NCI-H82 (cell line): ENCODE measurements around the gene PTGFRN.

Experiments
- DNase-seq: peaks from one replicate; lab custom pipeline; 2025; lab: John Stamatoyannopoulos, UW

The PTGFRN gene

GRCh38 chr1:116944613-116945012, 34.9 kb downstream of the PTGFRN start:
- DNase-seq, result no peak

- DNase-seq, result no peak
These were observed 35.7 kb downstream of the PTGFRN start for GRCh38 chr1:116945421-116945820.

GRCh38 chr1:116945996-116946395, 36.3 kb downstream of the PTGFRN start:
- no peak for DNase-seq

- no peak for DNase-seq
These were observed 37.6 kb downstream of the PTGFRN start for GRCh38 chr1:116947092-116947860.

GRCh38 chr1:116948046-116948445, 38.3 kb downstream of the PTGFRN start:
- no peak for DNase-seq

GRCh38 chr1:116948642-116949041, 38.9 kb downstream of the PTGFRN start:
- no peak for DNase-seq

GRCh38 chr1:116949213-116949985, 39.7 kb downstream of the PTGFRN start:
- DNase-seq, result no peak

GRCh38 chr1:116950517-116951199, 40.9 kb downstream of the PTGFRN start:
- DNase-seq, result no peak

- DNase-seq, result no peak
These were observed 41.7 kb downstream of the PTGFRN start for GRCh38 chr1:116951200-116951935.

- peak; percentile 93 for DNase-seq
These were observed 43.1 kb downstream of the PTGFRN start for GRCh38 chr1:116952738-116953275.

GRCh38 chr1:116954440-116954839, 44.7 kb downstream of the PTGFRN start:
- peak; percentile 89 for DNase-seq

GRCh38 chr1:116956378-116956777, 46.7 kb downstream of the PTGFRN start:
- DNase-seq, result no peak

GRCh38 chr1:116957646-116958045, 47.9 kb downstream of the PTGFRN start:
- DNase-seq, result no peak

- DNase-seq, result no peak
These were observed 48.4 kb downstream of the PTGFRN start for GRCh38 chr1:116958110-116958509.

GRCh38 chr1:116958977-116959376, 49.3 kb downstream of the PTGFRN start:
- DNase-seq, result no peak

- DNase-seq, result no peak
These were observed 51.9 kb downstream of the PTGFRN start for GRCh38 chr1:116961606-116962005.

GRCh38 chr1:116962987-116963639, 53.4 kb downstream of the PTGFRN start:
- DNase-seq, result no peak

GRCh38 chr1:116966791-116967190, 57.1 kb downstream of the PTGFRN start:
- DNase-seq, result no peak

GRCh38 chr1:116968724-116969123, 59.0 kb downstream of the PTGFRN start:
- no peak for DNase-seq

- peak; percentile 16 for DNase-seq
These were observed 61.6 kb downstream of the PTGFRN start for GRCh38 chr1:116971258-116971860.
